ENCODE data around the gene ZBTB22. TPM values are rescaled to one million over a fixed set of nuclear protein-coding genes. Genes with fewer than 3 reads are reported as not detected.

Gene ZBTB22
- polyA plus RNA-seq, 1 donor (not counting 4 experiments of a cell fraction or from before 2014, with no cell fraction given), result 6.5 TPM

GRCh38 chr6:33271117-33271467 lies 46.5 kb downstream of the ZBTB22 start:
- DNase-seq (ENCODE audit: low read depth, low spot score) (no peak), FAIRE-seq (no peak)
- peaks cover 41 to 54% of the 10 kb centered on the region in 2 experiments for H3K36me3 ChIP-seq (ENCODE audit: control insufficient read depth in 2 of 2, extremely low read depth in 1 of 2, insufficient read depth in 2 of 2, low read length in 2 of 2)
- peak overlapping the region; percentile 99 for H3K27ac ChIP-seq (ENCODE audit: control insufficient read depth, insufficient read depth, low read length)
- peak overlapping the region; percentile 98 for H3K9ac ChIP-seq (ENCODE audit: control insufficient read depth, extremely low read depth, insufficient read depth, low read length)
- H3K79me2 ChIP-seq (ENCODE audit: control insufficient read depth, insufficient read depth, low read length), result peaks cover 54% of the 10 kb centered on the region
- H4K20me1 ChIP-seq (ENCODE audit: control insufficient read depth, extremely low read depth, insufficient read depth, low read length), result peaks cover 29% of the 10 kb centered on the region
- no peaks in the 10 kb centered on the region for H3K27me3 ChIP-seq (ENCODE audit: control insufficient read depth, extremely low read depth, insufficient read depth, low read length)
- no peaks in the 10 kb centered on the region for H3K9me3 ChIP-seq (ENCODE audit: control insufficient read depth, low read depth, low read length)
- peaks cover 30% of the 10 kb centered on the region for H3K4me1 ChIP-seq (ENCODE audit: control insufficient read depth, extremely low read depth, insufficient read depth, low read length)
- H2AFZ ChIP-seq (ENCODE audit: control insufficient read depth, low read length), result peak overlapping the region; percentile 98
- H3K4me3 ChIP-seq (ENCODE audit: control insufficient read depth in 2 of 3, extremely low read depth in 1 of 3, insufficient read depth in 2 of 3, low read depth in 1 of 3, low read length in 3 of 3), result peak overlapping the region; percentile 76 to 100 (median 96)
- dilution Hi-C loops (cut with MboI; ENCODE audit: extremely low pct_ligation_motif_present, low sequenced_read_pairs), result no loop called here
- peak overlapping the region; percentile 84 for H3K4me2 ChIP-seq (ENCODE audit: control insufficient read depth, extremely low read depth, insufficient read depth, low read depth, low read length)
- TF ChIP-seq EZH2 (IDR thresholded peaks at IDR 0.05; ENCODE audit: low read length), result no peak
- peaks cover 2% of the 10 kb centered on the region for H3K9me1 ChIP-seq (ENCODE audit: control insufficient read depth, extremely low read depth, insufficient read depth, low read length)

Other genes starting within 250 kb of the ZBTB22 start
- 0.09 to 0.61 TPM in 2 of 3 replicates, not detected in the other for gene HLA-DPA1, start 244.1 kb downstream of the ZBTB22 start, polyA plus RNA-seq
- 0.13 to 0.26 TPM in 2 of 3 replicates, not detected in the other for gene HLA-DPB1, start 241.8 kb downstream of the ZBTB22 start, polyA plus RNA-seq
- 0.06 to 0.18 TPM (median 0.08 TPM) in 3 replicates for gene COL11A2, start 125.3 kb downstream of the ZBTB22 start, polyA plus RNA-seq
- gene RXRB, start 117.1 kb downstream of the ZBTB22 start, polyA plus RNA-seq, result 23.2 to 32.4 TPM (median 25.7 TPM) in 3 replicates
- 47.6 to 68.6 TPM (median 54.0 TPM) in 3 replicates for gene SLC39A7, start 116.9 kb downstream of the ZBTB22 start, polyA plus RNA-seq
- 18.6 to 22.1 TPM (median 20.7 TPM) in 3 replicates for gene HSD17B8, start 113.1 kb downstream of the ZBTB22 start, polyA plus RNA-seq
- 20.3 to 28.3 TPM (median 23.0 TPM) in 3 replicates for gene RING1, start 109.2 kb downstream of the ZBTB22 start, polyA plus RNA-seq
- gene VPS52, start 45.9 kb downstream of the ZBTB22 start, polyA plus RNA-seq, result 36.2 to 48.7 TPM (median 40.6 TPM) in 3 replicates
- gene RPS18, start 45.7 kb downstream of the ZBTB22 start, polyA plus RNA-seq, result 5,669 to 7,560 TPM (median 6,374 TPM) in 3 replicates
- gene B3GALT4, start 40.6 kb downstream of the ZBTB22 start, polyA plus RNA-seq, result 0.31 to 0.61 TPM (median 0.49 TPM) in 3 replicates
- 43.0 to 49.3 TPM (median 45.0 TPM) in 3 replicates for gene WDR46, start 28.5 kb downstream of the ZBTB22 start, polyA plus RNA-seq
- 68.3 to 106 TPM (median 68.5 TPM) in 3 replicates for gene PFDN6, start 28.1 kb downstream of the ZBTB22 start, polyA plus RNA-seq
- gene RGL2, start 18.8 kb downstream of the ZBTB22 start, polyA plus RNA-seq, result 33.6 to 57.3 TPM (median 35.8 TPM) in 3 replicates
- 22.2 to 82.4 TPM (median 25.0 TPM) in 3 replicates for gene TAPBP, start 3.7 kb downstream of the ZBTB22 start, polyA plus RNA-seq
- gene DAXX, start 5.2 kb upstream of the ZBTB22 start, polyA plus RNA-seq, result 16.3 to 42.8 TPM (median 23.1 TPM) in 3 replicates
- 5.7 to 20.0 TPM (median 17.3 TPM) in 3 replicates for gene KIFC1, start 74.1 kb upstream of the ZBTB22 start, polyA plus RNA-seq
- gene PHF1, start 93.3 kb upstream of the ZBTB22 start, polyA plus RNA-seq, result 15.2 to 17.1 TPM (median 15.8 TPM) in 3 replicates
- 119 to 246 TPM (median 178 TPM) in 3 replicates for gene CUTA, start 100.4 kb upstream of the ZBTB22 start, polyA plus RNA-seq
- 2.1 to 2.9 TPM (median 2.8 TPM) in 3 replicates for gene SYNGAP1, start 102.3 kb upstream of the ZBTB22 start, polyA plus RNA-seq
- gene ZBTB9, start 136.8 kb upstream of the ZBTB22 start, polyA plus RNA-seq, result 6.8 to 9.9 TPM (median 7.8 TPM) in 3 replicates